NCI-H2196 (cell line): ENCODE data around the gene RHPN2.

ENCODE experiments used
- DNase-seq: peaks from one replicate; lab custom pipeline; 2025; ENCODE audit not compliant: unreplicated experiment; lab: John Stamatoyannopoulos, UW

Gene RHPN2

DNA sequence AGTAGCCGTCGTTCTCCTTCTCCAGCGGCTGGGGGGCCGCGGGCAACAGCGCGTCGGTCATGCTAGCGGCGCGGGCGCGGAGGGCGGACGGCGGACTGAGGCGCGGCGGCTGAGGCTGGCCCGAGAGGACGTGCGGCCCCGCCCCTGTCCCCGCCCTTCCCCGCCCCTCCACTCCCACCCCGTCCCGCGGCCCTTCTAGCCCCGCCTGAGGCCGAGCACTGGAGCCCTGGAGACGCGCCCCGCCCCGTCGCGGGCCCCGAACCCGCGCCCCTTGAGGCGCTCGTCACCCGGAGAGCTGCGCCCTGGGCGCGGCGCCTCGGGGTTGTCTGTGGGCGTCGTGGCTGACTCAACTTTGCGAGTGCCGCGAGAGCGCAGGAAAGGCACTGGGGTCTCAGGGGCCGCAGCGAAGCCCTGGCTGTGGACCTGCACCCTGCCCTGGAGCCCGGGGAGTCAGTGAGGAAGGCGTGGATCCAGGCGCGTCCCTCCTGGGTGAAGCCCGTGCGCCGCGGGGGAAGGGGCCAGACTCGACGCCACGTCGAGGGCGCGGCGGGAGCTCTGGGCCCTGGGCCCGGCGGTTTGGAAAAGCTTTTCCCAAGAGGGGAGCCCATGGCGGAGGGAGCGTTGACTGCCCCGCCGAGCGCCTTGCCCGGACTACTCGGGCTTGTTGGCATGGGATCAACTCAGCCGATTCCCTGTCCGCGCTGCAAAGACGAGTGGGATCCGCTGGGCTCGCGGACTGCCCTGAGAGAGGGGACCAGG is at the start of gene RHPN2:
Gene RHPN2, minus strand, starts transcription at position 97 of the 759 bp plus-strand sequence. Its CDS starts 36 bp downstream, at position 61.
- DNase-seq = peak; percentile 74

DNA sequence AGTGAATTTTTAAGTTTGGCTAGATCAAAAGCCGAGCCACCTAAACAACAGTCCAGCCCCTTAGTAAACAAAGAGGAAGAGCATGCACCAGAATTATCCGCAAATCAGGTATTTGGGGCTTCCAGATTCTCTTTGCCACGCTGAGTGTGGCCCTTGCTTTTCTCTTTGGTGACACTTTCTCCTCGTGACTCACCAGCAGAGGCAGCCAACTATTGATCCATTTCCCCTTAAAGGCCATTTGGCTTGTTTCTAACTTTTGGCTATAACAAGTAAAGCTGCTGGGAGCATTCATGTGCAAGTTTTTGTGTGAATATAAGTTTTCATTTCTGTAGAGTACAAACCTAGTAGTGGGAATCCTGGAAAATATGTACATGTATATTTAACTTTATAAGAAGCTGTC is 49.6 kb upstream of the RHPN2 start:
- DNase-seq = no peak

DNA sequence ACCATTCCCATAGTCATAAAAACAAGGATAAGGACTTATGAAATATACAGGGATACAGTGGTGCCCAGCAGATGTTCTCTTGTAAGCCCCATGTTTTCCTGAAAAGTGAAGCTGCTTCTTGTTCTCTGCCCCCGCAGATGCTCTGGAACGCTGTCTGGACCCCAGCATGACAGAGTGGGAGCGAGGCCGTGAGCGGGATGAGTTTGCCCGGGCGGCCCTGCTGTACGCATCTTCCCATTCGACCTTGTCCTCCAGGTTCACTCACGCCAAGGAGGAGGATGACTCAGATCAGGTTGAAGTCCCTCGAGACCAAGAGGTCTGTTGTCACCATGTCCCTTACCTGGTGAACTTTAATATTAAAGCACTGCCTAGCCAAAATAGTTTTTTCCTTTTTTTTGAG is 46.9 kb upstream of the RHPN2 start:
- DNase-seq = no peak

DNA sequence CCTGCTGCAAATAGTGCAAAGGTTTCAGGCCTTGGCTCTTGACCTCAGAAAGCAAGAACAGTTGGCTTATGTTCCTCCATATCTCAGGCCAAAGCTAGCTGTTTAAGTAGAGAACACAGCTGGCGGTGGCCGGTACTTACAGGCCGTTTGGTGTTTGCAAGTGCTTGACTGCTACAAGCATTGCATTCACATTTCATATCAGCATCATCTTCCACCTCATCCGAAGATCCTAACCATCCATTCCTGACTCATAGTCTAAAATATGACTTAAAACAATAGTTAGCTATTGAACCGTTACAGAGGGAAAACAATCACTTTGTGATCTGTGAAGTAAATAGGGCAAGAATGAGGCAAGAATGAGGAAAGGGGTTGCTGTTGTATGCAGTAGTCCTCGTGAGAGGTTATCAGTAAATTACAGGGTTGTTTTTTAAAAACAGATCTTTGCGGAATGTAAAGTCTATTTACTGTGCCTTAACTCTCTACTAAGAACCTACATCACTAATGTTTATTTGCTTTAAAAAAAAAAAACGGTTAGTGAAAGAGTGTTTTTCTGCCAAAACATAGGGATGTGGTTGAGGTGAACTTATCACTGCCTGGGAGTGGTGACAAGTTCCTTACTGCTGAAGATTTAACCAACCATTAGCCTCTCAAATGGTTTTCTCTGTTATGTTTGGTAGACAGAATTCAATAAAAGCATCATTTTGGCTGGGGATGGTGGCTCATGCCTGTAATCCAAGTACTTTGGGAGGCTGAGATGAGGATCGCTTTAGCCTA is 45.6 kb upstream of the RHPN2 start:
- DNase-seq = no peak

DNA sequence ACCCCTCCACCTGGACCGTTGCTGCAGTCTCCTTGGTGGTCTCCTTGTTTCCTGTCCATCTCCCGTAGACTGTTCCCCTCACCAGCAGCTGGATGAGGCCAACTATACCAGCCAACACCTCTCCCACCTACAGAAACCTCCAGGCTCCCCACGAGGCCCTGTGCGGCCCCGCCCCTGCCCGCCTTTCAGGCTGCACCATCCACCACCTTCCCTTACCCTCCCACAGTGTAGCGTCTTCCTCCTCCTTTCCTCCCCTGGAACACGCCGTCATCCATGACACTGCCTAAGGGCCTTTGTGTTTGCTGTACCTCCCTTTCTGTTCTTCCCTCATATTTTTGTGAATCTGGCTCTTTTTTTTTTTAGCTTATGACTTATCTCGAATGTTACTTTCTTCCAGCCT is 43.5 kb upstream of the RHPN2 start:
- no peak for DNase-seq

DNA sequence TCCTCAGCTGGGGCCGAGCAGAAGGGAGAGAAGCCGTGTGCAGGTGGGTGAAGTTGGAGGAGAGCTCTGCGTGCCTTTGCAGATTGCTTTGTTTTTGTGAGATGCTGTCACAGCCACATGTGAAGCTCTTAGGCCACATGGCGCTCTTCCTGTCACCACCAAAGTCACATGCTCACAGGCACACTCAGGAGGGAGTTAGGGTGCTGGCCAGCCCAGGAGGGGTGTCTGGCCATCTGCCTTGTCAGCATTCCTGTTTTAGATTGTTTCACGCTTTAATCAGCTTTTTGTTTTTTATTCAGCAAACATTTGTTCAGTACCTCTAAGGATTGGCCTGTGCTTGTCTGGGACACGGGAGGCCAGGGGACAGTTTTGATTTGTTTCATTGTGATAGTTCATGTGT is 38.2 kb upstream of the RHPN2 start:
- DNase-seq = no peak

DNA sequence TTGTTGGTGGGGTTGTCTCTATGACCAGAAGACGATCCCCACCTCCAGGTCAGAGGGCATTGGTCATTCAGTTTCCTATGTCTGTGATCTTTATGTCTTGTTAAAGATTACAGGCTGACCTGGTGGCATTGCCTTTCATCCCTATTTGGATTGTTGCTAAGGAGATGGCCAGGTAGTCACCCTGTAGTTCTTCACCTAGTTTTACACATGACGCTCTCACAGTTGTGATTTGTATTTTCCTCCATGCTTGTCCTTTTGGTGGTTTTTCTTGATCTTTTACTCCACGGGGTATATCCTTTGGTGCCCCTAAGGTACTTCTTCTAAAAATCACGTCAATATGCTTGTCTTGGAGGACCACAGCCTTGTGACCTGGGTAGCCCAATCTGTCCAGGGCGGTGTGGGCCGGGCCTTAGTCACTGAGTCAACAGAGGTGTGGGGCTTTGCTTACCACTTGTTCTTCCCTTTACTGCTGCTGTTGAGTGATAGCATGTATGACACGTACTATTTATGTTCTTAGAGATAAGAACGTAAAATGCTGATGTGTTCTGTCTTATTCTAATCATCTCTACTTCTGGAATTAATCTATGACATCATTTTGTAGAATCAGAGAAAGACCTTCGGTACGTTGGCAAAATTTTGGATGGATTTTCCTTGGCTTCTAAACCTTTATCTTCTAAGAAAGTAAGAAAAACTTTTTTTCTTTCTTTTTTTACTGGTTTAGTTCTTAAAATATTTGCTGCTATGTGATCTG is 36.4 kb upstream of the RHPN2 start:
- no peak for DNase-seq

DNA sequence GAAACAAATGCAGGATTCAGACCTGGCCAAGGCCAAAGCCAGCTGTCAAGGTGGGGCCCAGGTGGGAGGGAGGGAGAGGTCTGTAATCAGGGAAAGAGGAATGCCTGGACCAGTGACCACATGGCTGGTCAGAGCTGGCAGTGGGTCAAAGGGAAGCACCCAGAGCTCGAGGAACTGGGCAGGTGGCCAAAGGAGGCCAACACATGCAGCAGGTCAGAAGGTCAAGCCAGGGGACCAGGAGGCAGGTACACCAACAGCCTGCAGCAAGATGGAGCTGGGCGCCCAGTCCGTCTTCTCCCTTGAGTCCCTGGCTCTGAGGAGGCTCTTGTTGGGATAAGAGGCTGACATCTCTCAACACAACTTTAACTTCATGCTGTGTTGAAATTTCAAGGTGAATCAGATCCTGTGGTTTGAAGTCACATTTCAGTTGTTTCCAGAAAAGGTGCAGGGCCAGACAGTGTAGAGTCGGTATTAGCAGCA is 33.4 kb upstream of the RHPN2 start:
- DNase-seq = peak; percentile 56

DNA sequence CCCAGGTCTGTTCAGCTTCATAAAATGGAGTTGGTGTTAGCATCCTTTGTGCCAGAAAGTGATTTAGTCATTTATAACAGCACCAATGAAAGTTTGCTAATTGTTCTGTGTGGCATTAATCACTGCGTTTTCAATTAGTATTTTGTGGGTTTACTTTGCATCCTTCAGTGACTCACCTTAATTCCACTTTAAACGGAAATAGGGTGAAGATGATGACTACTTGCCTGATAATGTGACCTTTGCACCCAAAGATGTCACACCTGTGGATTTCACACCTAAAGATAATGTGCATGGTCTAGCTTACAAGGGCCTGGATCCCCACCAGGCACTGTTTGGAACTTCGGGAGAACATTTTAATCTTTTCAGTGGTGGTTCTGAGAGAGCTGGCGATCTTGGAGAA is 31.3 kb upstream of the RHPN2 start:
- no peak for DNase-seq

DNA sequence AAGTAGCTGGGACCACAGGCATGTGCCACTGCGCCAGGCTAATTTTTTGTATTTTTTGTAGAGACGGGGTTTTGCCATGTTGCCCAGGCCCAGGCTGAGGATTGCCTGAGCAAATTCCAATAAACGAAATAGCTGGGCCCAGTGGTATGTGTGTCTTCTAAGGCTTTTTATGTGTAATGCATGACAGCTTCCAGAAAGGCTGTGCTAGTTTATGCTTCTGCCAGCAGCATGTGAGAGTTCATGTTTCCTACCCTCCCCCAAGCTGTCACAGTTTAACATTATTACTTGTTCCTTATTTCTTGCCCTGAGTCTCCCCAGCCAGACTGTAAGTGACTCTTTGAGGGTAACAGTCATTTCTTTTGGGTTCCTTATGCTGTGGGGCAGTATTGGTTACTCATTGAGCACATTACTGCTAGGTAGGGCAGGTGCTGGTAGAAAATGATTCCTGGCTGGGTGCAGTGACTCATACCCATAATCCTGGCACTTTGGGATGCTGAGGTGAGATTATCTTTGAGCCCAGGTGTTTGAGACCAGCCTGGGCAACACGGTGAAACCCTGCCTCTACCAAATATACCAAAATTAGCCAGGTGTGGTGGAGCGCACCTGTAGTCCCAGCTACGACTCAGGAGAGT is 29.9 kb upstream of the RHPN2 start:
- DNase-seq = no peak

DNA sequence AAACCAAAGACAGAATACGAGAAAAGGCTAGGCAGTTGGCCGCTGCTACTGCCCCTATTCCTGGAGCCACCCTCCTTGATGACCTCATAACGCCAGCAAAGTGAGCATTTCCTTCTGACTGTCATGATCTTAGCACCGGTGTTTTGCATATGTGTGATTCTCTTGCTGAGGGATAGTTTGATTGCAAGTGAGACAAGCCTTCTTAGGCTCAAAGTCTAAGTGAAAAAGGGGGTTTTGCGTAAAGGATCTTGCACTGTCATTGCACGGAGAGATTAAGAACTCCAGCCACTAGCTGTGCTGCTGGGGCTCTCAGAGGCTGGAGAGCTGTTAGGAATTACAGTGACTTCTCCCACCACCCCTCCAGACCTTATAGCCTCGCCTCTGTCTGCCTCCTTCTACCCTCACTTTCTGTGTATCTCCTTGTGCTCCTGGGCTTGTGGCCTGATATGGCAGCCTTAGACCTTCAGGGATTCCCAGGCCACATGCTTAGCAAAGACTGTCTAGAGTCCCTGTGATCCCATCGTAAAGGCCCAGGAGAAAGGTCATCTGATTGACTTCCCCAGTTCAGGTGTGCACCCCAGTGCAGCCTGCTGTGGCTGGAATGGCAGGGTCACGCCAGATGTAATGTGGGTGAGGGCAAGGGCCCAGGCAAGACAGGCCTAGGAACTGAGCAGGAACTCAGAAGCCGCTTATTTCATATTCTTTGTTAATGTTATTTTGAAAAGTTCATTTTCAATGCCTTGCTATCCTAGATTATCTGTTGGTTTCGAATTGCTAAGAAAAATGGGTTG is 28.9 kb upstream of the RHPN2 start:
- no peak for DNase-seq

DNA sequence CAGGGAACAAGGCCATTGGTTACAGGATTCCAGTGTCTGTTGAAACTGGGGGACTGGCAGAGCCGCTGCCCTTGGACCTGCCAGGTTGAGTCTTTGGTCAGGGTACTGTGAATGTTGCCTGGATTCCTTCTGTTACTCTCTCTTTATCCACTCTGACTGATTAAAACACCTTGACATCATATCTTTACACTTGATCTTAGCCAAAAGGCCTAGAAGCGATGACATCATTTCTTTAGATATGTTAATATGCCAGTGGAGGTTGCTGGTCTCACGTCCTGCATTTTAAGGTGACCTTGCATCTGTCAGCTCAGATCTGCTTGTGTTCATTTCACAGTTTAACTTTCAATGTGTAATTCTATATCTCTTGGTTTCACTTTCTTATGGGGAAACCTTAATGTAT is 25.5 kb upstream of the RHPN2 start:
- DNase-seq = no peak

DNA sequence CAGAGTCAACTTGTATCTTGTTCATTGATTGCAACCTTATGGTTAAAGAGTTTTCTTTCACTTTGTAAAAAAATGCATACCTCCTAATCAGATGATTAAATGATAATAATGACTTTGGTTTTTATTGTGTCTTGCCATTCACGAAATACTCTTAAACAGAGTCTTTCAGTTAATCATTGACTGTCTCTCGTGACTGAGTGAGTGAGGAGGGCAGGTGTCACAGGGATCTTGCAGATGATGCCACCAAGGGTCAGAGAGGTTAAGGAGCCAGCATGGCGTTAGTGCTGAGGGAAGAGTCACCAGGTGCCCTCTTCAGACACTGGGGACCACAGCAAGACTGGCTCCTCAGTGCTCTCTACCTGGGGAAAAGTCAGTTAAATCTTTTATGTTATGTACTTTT is 24.3 kb upstream of the RHPN2 start:
- DNase-seq = no peak

DNA sequence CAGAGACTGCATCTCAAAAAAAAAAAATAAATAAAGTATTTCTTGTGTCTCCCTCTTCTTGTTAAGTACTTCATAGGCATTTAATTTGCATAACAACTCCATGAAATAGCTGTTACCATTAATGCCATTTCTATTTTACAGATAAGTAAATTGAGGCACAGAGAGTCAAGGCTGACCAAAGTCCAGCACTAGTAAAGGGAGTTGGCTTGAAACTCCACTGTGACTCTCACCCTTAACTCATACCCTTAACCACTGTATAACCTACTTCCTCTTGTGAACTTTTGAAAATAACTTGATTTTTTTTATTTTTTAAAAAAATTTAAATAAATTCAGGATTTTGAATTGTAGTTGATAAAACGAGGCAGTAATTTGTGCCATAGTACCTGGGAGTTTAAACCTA is 22.3 kb upstream of the RHPN2 start:
- DNase-seq = no peak

DNA sequence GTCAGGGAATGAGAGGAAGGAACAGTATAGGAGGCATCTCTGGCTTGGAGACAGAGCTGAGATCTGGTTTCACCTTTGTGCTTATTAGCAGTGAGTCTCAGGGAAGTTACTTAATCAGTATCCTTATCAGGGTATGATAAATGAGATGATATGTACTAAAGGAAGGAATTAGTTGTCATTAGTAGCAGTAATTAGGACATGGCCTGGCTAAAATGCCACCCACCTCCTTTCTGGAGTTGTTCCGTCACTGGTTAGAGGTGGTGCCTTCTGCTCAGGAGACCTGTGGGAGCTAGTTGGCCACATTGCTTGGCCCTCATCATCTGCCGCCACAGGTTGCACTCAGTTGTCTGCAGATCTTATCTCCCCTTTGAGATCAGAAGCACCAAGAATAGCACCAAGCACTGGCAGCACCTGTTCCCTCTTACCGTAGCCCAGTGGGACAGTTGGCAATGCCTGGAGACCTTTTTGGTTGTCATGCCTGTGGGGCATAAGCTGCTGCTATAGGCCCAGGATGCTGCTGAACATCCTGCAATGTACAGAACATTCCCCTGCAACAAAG is 21.0 kb upstream of the RHPN2 start:
- no peak for DNase-seq

DNA sequence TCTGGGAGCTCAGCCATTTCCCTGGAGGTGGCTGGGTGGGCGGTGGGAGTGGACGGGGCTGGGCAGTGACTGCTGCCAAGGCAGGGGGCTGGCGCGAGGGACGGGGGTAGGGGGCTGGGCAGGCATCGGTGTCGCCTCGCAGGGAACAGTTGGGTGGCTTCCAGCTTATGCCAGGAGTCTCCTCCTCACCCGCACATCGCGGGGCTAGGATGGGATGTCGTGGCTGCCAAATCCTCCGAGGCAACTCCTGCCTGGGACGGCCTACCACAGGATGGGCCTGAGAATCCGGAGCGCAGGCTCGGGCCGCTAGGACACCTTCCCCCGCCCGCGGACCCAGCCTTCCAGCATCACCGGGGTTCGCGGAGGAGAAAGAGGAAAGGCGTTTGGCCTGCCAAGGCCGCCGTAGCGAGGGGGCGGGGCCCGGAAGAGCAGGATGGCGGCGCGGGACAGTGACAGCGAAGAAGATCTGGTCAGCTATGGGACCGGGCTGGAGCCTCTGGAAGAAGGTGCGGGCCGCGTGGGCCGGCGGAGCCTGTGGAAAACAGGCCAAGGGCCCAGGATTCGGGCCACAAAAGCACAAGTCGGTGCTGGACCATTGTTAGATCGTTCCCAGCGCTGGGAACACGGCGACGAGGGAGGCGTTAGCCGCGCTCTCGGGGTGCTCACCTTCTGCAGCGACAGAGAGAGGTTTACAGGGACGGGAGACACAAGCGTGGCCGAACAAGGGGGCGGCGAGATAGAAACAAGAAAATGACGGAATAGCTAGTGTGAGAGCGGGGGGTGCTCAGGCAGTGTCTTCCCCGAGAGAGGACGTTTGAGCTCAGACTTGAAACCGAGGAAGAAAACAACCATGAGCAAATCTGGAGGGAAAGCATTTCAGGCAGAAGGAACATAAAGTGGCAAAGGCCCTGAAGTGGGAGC is 16.3 kb upstream of the RHPN2 start, which contains the start of gene GPATCH1:
Gene GPATCH1, plus strand, starts transcription at position 421 of the 921 bp plus-strand sequence. Its CDS starts 13 bp downstream, at position 434.
- peak; percentile 82 for DNase-seq

DNA sequence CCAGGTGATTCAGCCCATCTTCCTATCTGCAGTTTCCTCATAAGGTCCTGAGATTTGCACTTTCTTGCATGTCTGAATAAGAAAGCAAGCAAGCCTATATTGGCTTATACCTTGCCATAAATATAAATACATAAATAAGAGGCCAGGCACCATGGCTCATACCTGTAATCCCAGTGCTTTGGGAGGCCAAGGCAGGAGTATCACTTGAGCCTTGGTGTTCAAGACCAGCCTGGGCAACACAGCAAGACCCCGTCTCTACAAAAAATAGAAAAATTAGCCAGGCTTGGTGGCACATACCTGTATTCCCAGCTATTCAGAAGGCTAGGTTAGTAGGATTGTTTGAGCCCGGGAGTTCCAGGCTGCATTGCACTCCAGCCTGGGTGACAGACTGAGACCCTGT is 10.8 kb upstream of the RHPN2 start:
- DNase-seq = no peak

DNA sequence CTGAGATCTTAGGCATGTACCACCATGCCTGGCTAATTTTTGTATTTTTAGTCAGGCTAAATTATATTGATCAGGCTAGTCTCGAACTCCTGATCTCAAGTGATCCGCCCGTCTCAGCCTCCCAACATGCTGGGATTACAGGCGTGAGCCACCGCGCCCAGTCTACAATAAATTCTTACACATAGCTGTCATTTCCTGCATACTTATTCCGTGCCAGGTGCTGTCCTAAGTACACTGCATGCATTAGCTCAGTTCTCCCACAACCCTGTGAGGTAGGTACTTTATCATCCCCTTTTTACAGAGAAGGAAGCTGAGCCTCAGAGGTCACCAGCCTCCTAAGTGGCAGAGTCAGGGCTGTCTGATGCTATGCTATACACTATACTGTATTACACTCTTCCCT is 7.2 kb upstream of the RHPN2 start:
- DNase-seq = no peak

DNA sequence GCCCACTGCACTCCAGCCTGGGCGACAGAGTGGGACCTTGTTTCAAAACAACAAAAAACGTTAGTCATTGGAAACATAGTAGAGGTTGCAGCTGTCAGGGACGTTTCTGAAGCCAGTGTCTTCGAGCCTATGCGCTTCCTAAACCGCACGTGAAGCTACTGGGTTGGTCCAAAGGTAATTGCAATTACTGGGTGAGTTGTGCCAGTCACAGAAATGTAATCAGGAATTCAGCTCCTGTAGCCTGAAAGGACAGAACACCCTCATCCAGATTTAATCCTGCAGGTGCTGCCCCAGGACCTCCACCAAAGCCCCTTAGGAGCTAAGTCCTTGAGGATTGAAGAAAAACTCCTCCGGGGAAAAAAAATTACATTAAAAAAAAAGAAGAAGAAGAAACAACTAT is 2.4 kb upstream of the RHPN2 start:
- no peak for DNase-seq
